GM12875 (cell line): ENCODE measurements around the gene UGT1A7.
"Not testable (repeated sequence)": the region's sequence is repeated elsewhere in the genome, so short reads cannot be mapped to it uniquely, and the experiment has no call there.

Experiments
- H3K4me3 ChIP-seq: one replicate; pipeline ENCODE4 v1.5.1; 2011; ENCODE audit warnings: low read depth, low read length, control low read depth
- CTCF ChIP-seq: IDR thresholded peaks from 2 replicates; pipeline ENCODE4 v1.5.1; 2011; ENCODE audit warnings: low read depth, mild to moderate bottlenecking, control low read depth, inconsistent platforms, low read length, moderate library complexity, borderline replicate concordance; ENCODE audit not compliant: insufficient read depth

The UGT1A7 gene

GRCh38 chr2:233691443-233692433 lies 10.0 kb downstream of the UGT1A7 start:
- TF ChIP-seq CTCF, result no peak
- H3K4me3 ChIP-seq, result no peak overlapping the region

DNA sequence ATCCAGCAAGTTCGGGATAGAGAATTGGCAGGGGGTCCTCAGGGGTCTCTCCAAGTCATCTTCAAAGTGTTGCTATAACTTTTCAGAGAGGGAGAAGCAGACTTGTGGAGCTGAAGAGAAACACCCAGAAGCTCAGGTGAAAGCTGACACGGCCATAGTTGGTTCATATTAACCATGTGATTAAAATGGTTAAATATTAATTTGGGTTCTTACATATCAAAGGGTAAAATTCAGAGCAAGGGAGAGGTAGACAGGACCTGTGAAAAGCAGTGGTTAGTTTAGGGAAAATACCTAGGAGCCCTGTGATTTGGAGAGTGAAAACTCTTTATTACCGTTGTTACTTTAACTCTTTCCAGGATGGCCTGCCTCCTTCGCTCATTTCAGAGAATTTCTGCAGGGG lies 10.9 kb downstream of the UGT1A7 start, which contains the start of gene UGT1A6:
Gene UGT1A6 (plus strand): TSS at position 243 of the 400 bp plus-strand sequence. CDS start 115 bp downstream, at position 358.
- no peak for TF ChIP-seq CTCF
- no peak within 1 kb of the TSS for H3K4me3 ChIP-seq

DNA sequence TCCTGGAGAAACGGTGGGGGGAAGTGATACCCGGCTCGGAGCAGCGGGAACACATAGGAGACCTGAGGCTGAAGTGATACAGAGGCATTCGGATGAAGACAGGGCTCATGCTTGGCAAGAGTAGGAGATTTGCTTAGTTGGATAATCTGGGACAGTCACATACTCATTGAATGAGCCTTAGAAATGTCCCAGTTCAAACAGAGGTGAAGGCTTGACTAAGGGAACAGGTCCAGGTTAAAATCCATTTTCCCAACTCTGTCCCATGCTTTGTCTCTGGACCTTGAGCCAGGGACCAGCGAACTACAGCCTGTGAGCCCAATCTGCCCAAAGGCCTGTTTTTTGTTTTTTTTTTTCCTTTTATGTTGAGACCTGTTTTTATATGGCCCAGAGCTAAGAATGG lies 12.3 kb downstream of the UGT1A7 start:
- no peak for TF ChIP-seq CTCF
- H3K4me3 ChIP-seq, result no peak overlapping the region

DNA sequence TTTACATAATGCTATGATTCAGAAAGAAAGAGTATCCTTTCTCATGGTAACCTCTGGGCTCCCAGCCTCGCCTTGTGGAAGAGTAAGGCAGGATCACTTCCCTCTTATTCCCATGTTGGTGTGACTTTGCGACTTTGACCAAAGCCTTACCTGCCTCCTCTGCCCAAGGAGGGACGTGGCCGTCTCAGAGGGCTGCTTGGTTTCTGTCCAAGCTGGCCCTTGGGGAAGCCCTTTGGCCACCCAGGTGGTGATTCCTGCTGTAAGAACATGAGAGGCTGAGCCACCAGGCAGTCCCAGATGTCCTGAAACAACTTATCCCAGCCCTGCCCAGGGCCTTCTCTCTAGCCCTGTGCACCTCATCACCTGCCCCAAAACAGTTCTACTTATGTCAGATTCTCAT lies 17.0 kb downstream of the UGT1A7 start:
- no peak overlapping the region for H3K4me3 ChIP-seq
- no peak for TF ChIP-seq CTCF

- no peak overlapping the region for H3K4me3 ChIP-seq
- no peak for TF ChIP-seq CTCF
These were observed 17.8 kb downstream of the UGT1A7 start for GRCh38 chr2:233699424-233700027.

DNA sequence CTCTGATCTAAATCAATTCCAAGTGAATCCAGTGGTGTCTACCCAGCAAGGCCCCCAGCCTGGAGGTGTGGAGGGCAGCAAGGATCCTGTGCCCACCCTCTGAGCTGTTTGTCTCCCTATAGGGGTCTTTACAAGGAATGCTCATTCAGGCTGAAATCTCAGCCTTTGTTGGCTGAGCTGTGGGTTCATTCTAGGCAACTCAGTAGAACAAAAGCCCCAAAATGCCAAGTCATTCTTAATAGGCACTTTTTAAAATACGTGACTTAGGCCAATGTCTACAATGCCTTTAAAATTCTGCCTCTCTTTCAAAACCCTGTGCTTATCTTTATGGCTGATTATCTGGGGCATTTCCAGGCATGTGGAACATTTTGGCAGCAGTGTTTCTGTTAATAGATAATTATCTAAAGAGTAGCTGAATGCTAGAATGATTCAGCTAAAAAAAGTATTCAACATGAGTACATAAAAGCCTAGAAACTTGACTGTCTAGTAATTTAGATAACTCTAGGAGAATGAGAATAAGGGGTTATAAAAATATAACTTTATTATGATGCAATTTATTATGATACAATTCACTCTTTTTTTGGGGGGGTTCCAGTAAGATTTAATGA lies 18.4 kb downstream of the UGT1A7 start:
- no peak for TF ChIP-seq CTCF
- H3K4me3 ChIP-seq, result no peak overlapping the region

- not testable (repeated sequence) for H3K4me3 ChIP-seq
These were observed 19.1 kb downstream of the UGT1A7 start for GRCh38 chr2:233700842-233701241.
